Measurements from ENCODE around the gene TMEM221.

The TMEM221 gene

DNA sequence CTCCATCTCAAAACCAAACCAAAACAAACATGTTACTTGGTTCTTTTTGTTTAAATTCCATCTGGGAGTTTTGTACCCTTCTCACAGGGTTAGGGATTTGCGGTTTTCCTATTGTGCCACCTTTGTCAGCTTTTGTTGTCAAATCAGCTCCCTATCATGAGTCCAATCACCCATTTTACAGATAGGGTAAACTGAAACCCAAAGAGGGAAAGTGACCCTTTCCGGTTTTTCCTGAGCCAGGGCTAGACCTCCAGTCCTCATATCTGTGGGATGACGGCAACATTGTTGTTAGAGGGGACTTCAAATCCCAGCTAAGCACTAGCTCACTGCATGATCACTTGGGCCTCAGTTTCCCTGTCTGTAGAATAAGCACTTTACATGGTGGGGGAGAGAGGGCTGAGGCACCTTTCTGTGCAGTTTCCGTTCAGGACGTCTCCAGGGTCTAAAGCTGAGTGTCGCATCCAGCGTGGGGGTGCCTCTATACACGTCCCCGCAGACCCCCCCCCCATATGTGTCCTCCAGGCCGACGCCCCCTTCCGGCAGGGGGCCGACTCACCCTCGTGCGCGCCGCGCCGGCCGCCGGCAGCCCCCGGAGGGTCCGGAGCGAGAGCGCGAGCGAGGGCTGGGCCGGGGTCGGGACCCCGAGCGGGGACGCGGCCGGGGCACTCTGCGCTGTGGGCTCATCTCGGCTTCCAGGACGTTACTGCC lies 58.4 kb downstream of the TMEM221 start:
- Mint-ChIP-seq H3K4me1 (peaks cover 17% of the 10 kb centered on the region), H3K4me3 (peak overlapping the region; percentile 94), H3K9me3 (no peaks in the 10 kb centered on the region), H3K27ac (peak overlapping the region; percentile 78), H3K36me3 (peaks cover 5% of the 10 kb centered on the region)
- DNase-seq (ENCODE audit: low spot score in 2 of 2) (no peak), ATAC-seq (no peak)

DNA sequence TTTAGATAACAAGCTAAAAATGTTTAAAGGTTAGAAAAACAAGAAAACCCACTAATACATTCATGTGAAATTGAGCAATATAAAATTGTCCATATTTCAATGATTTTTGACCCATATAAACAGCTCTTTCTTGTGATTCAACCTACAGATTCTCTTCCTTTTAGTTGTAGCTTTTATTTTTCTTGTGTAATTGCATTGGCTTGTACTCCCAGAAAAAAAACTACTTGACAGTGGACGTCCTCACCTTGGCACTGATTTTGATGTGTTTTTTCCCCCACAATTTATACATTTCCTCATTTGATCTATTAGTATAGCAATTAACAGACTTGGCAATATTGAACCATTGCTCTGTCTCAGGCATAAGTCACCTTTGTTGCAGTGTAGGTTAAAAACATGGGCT lies 59.2 kb downstream of the TMEM221 start:
- Mint-ChIP-seq H3K9me3 (no peaks in the 10 kb centered on the region), H3K4me1 (peaks cover 14% of the 10 kb centered on the region), H3K36me3 (no peaks in the 10 kb centered on the region), H3K4me3 (no peak overlapping the region), H3K27ac (no peak overlapping the region)
- ATAC-seq = no peak
- no peak for DNase-seq (ENCODE audit: low spot score in 2 of 2)

DNA sequence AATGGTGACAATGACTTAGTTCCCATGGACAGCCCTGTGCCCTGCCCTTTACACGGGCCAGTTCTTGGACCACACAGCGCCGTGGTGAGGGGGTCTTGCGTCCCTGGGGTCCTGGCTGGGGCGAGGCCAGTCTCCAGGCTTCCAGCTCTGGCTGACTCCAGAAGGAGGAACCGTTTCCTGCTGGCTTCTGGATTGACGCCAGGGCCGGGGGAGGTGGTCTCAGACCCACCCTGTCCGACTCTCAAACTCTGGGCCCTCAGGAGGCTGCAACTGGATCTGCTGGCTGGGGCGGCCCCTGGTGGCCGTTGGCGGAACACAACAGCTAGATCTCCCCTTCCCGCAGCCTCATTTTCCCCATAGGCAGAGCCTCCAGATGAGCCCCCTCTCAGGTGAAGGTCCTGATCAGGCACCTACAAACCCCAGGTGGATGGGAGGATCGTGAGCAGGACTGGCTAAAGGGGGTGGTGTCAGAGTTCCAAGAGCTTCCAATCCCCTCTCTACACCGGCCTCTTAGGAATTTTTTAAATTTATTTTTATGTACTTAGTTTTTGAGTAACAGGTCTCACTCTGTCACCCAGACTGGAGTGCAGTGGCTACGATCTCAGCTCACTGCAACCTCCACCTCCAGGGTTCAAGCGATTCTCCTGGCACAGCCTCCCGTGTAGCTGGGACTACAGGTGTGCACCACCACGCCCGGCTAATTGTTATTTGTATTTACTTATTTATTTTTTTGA lies 62.4 kb downstream of the TMEM221 start:
- DNase-seq (ENCODE audit: low spot score in 2 of 2) = peak in 1 of 2 donors; percentile 82
- H3K36me3 Mint-ChIP-seq = no peaks in the 10 kb centered on the region
- H3K9me3 Mint-ChIP-seq = no peaks in the 10 kb centered on the region
- no peak overlapping the region for H3K4me3 Mint-ChIP-seq
- H3K27ac Mint-ChIP-seq = no peak overlapping the region
- H3K4me1 Mint-ChIP-seq = peaks cover 5% of the 10 kb centered on the region
- ATAC-seq = peak; percentile 60

Measured in stimulated activated effector memory CD8-positive, alpha-beta T cell treated with anti-CD3 and anti-CD28 coated beads, Interleukin-12 subunit alpha, Interleukin-12 subunit beta, amount 100 ng/mL, for 72 hours (primary cell).